Activated naive CD8-positive, alpha-beta T cell treated with anti-CD3 and anti-CD28 coated beads for 36 hours (primary cell): ENCODE results near the gene SPINK7. TPM values are rescaled to one million over a fixed set of nuclear protein-coding genes. Genes with fewer than 3 reads are reported as not detected.
A peak's percentile ranks its signal among the peaks of the same experiment; 100 is the strongest.
"Not testable (repeated sequence)": the region's sequence is repeated elsewhere in the genome, so short reads cannot be mapped to it uniquely, and the experiment has no call there.

Experiments
- DNase-seq: peaks from one replicate; pipeline ENCODE4 v3.0.0; 2021
- H3K27ac Mint-ChIP-seq: one replicate; pipeline ENCODE4 v1.8.0; 2022; ENCODE audit warnings: mild to moderate bottlenecking, moderate library complexity, mixed read lengths
- H3K27me3 Mint-ChIP-seq: one replicate; pipeline ENCODE4 v1.8.0; 2022; ENCODE audit warnings: mild to moderate bottlenecking, mixed read lengths
- H3K36me3 Mint-ChIP-seq: one replicate; pipeline ENCODE4 v1.8.0; 2021; ENCODE audit warnings: mild to moderate bottlenecking, mixed read lengths
- H3K4me1 Mint-ChIP-seq: one replicate; pipeline ENCODE4 v1.8.0; 2021; ENCODE audit warnings: mixed read lengths
- H3K4me3 Mint-ChIP-seq: one replicate; pipeline ENCODE4 v1.8.0; 2022; ENCODE audit warnings: mild to moderate bottlenecking, moderate library complexity, mixed read lengths
- H3K9me3 Mint-ChIP-seq: one replicate; pipeline ENCODE4 v1.8.0; 2022; ENCODE audit warnings: mixed read lengths
- total RNA-seq, 2 experiments: library from RNA; stranded (reverse); gene quantifications; one replicate each; pipeline ENCODE4 v1.2.3, GENCODE V29; 2021

The SPINK7 gene
- not detected for total RNA-seq

- H3K4me1 Mint-ChIP-seq, result no peaks in the 10 kb centered on the region
- peaks cover 2% of the 10 kb centered on the region for H3K36me3 Mint-ChIP-seq
- no peak within 1 kb of the TSS for H3K4me3 Mint-ChIP-seq
- H3K27me3 Mint-ChIP-seq, result no peaks in the 10 kb centered on the region
- H3K27ac Mint-ChIP-seq, result no peak within 1 kb of the TSS
- DNase-seq, result no peak
- H3K9me3 Mint-ChIP-seq, result peaks cover 8% of the 10 kb centered on the region
These were observed at the start of gene SPINK7 for GRCh38 chr5:148312153-148312552. Gene SPINK7, plus strand, starts transcription at chr5:148312423. Its CDS starts 61 bp downstream, at chr5:148312484.

GRCh38 chr5:148267962-148268361 lies 44.3 kb upstream of the SPINK7 start:
- no peak for DNase-seq
- no peaks in the 10 kb centered on the region for H3K4me1 Mint-ChIP-seq
- H3K27ac Mint-ChIP-seq, result no peak overlapping the region
- H3K9me3 Mint-ChIP-seq, result peaks cover 9% of the 10 kb centered on the region
- no peak overlapping the region for H3K4me3 Mint-ChIP-seq
- H3K36me3 Mint-ChIP-seq, result no peaks in the 10 kb centered on the region
- peaks cover 1% of the 10 kb centered on the region for H3K27me3 Mint-ChIP-seq

GRCh38 chr5:148268566-148268965 lies 43.7 kb upstream of the SPINK7 start, which contains the start of gene SPINK13:
Gene SPINK13, plus strand, starts transcription at chr5:148268794. Its CDS starts 1,279 bp downstream, at chr5:148270073.
- Mint-ChIP-seq H3K27me3 (no peaks in the 10 kb centered on the region), H3K4me3 (no peak within 1 kb of the TSS), H3K36me3 (no peaks in the 10 kb centered on the region), H3K4me1 (no peaks in the 10 kb centered on the region), H3K9me3 (peaks cover 9% of the 10 kb centered on the region), H3K27ac (no peak within 1 kb of the TSS)
- no peak for DNase-seq

GRCh38 chr5:148275129-148275528 lies 37.1 kb upstream of the SPINK7 start:
- not testable (repeated sequence) for H3K27me3 Mint-ChIP-seq, H3K4me1 Mint-ChIP-seq, H3K36me3 Mint-ChIP-seq, H3K4me3 Mint-ChIP-seq, H3K27ac Mint-ChIP-seq, DNase-seq
- H3K9me3 Mint-ChIP-seq, result peaks cover 23% of the 10 kb centered on the region

GRCh38 chr5:148280893-148281292 lies 31.3 kb upstream of the SPINK7 start:
- DNase-seq, result peak; percentile 16

GRCh38 chr5:148281336-148281735 lies 30.9 kb upstream of the SPINK7 start:
- H3K36me3 Mint-ChIP-seq, H3K27me3 Mint-ChIP-seq, H3K4me3 Mint-ChIP-seq, DNase-seq, H3K27ac Mint-ChIP-seq, H3K4me1 Mint-ChIP-seq: not testable (repeated sequence)
- H3K9me3 Mint-ChIP-seq, result peaks cover 18% of the 10 kb centered on the region

More at GRCh38 chr5:148280893-148281292, 31.3 kb upstream of the SPINK7 start:
- H3K4me3 Mint-ChIP-seq, H3K27ac Mint-ChIP-seq, H3K36me3 Mint-ChIP-seq, H3K27me3 Mint-ChIP-seq, H3K4me1 Mint-ChIP-seq: not testable (repeated sequence)
- peaks cover 21% of the 10 kb centered on the region for H3K9me3 Mint-ChIP-seq

- Mint-ChIP-seq H3K36me3 (no peaks in the 10 kb centered on the region), H3K27ac (no peak overlapping the region), H3K9me3 (no peaks in the 10 kb centered on the region)
These were observed 21.7 kb upstream of the SPINK7 start for GRCh38 chr5:148290271-148291195.

GRCh38 chr5:148297731-148298130 lies 14.5 kb upstream of the SPINK7 start:
- DNase-seq, result no peak

More at GRCh38 chr5:148290271-148291195, 21.7 kb upstream of the SPINK7 start:
- H3K4me3 Mint-ChIP-seq, result no peak overlapping the region
- H3K27me3 Mint-ChIP-seq, result no peaks in the 10 kb centered on the region
- H3K4me1 Mint-ChIP-seq, result no peaks in the 10 kb centered on the region
- DNase-seq, result no peak

GRCh38 chr5:148306446-148306845 lies 5.8 kb upstream of the SPINK7 start:
- H3K4me1 Mint-ChIP-seq, result no peaks in the 10 kb centered on the region
- peaks cover 8% of the 10 kb centered on the region for H3K9me3 Mint-ChIP-seq
- no peaks in the 10 kb centered on the region for H3K27me3 Mint-ChIP-seq
- no peak for DNase-seq
- no peak overlapping the region for H3K4me3 Mint-ChIP-seq
- peaks cover 2% of the 10 kb centered on the region for H3K36me3 Mint-ChIP-seq
- no peak overlapping the region for H3K27ac Mint-ChIP-seq

More at GRCh38 chr5:148297731-148298130, 14.5 kb upstream of the SPINK7 start:
- Mint-ChIP-seq H3K4me1 (no peaks in the 10 kb centered on the region), H3K27me3 (no peaks in the 10 kb centered on the region), H3K9me3 (no peaks in the 10 kb centered on the region), H3K36me3 (no peaks in the 10 kb centered on the region), H3K4me3 (no peak overlapping the region), H3K27ac (no peak overlapping the region)

- H3K27ac Mint-ChIP-seq, result no peak overlapping the region
- no peak for DNase-seq
- no peaks in the 10 kb centered on the region for H3K27me3 Mint-ChIP-seq
- no peaks in the 10 kb centered on the region for H3K4me1 Mint-ChIP-seq
- no peak overlapping the region for H3K4me3 Mint-ChIP-seq
- peaks cover 2% of the 10 kb centered on the region for H3K36me3 Mint-ChIP-seq
- H3K9me3 Mint-ChIP-seq, result peaks cover 8% of the 10 kb centered on the region
These were observed 3.2 kb upstream of the SPINK7 start for GRCh38 chr5:148309019-148309418.

GRCh38 chr5:148309746-148310145 lies 2.5 kb upstream of the SPINK7 start:
- no peak for DNase-seq
- no peak overlapping the region for H3K27ac Mint-ChIP-seq
- no peaks in the 10 kb centered on the region for H3K4me1 Mint-ChIP-seq
- no peaks in the 10 kb centered on the region for H3K27me3 Mint-ChIP-seq
- H3K4me3 Mint-ChIP-seq, result no peak overlapping the region
- H3K36me3 Mint-ChIP-seq, result peaks cover 2% of the 10 kb centered on the region
- peaks cover 8% of the 10 kb centered on the region for H3K9me3 Mint-ChIP-seq

- H3K4me3 Mint-ChIP-seq, result no peak overlapping the region
- H3K9me3 Mint-ChIP-seq, result peaks cover 8% of the 10 kb centered on the region
- no peaks in the 10 kb centered on the region for H3K27me3 Mint-ChIP-seq
- no peaks in the 10 kb centered on the region for H3K4me1 Mint-ChIP-seq
- peaks cover 2% of the 10 kb centered on the region for H3K36me3 Mint-ChIP-seq
- no peak for DNase-seq
- H3K27ac Mint-ChIP-seq, result no peak overlapping the region
These were observed 739 bp upstream of the SPINK7 start for GRCh38 chr5:148311484-148311883.

- Mint-ChIP-seq H3K9me3 (peaks cover under 1% of the 10 kb centered on the region), H3K27me3 (no peaks in the 10 kb centered on the region), H3K27ac (no peak overlapping the region), H3K36me3 (no peaks in the 10 kb centered on the region), H3K4me3 (no peak overlapping the region), H3K4me1 (no peaks in the 10 kb centered on the region)
- no peak for DNase-seq
These were observed 2.0 kb downstream of the SPINK7 start for GRCh38 chr5:148314187-148314586.

GRCh38 chr5:148314731-148315130 lies 2.5 kb downstream of the SPINK7 start:
- DNase-seq, result no peak
- no peaks in the 10 kb centered on the region for H3K27me3 Mint-ChIP-seq
- H3K4me1 Mint-ChIP-seq, result peaks cover under 1% of the 10 kb centered on the region
- no peak overlapping the region for H3K27ac Mint-ChIP-seq
- no peaks in the 10 kb centered on the region for H3K9me3 Mint-ChIP-seq
- H3K36me3 Mint-ChIP-seq, result no peaks in the 10 kb centered on the region
- H3K4me3 Mint-ChIP-seq, result no peak overlapping the region

- H3K9me3 Mint-ChIP-seq, H3K4me1 Mint-ChIP-seq, H3K27ac Mint-ChIP-seq, H3K36me3 Mint-ChIP-seq, H3K27me3 Mint-ChIP-seq: not testable (repeated sequence)
- peak; percentile 4 for DNase-seq
- H3K4me3 Mint-ChIP-seq, result peak overlapping the region; percentile 80
These were observed 8.1 kb downstream of the SPINK7 start for GRCh38 chr5:148320011-148320963.
